Activated naive CD8-positive, alpha-beta T cell (primary cell): ENCODE data around the gene TNF.
"Not testable (repeated sequence)": the region's sequence is repeated elsewhere in the genome, so short reads cannot be mapped to it uniquely, and the experiment has no call there.

Experiments used
- H3K27ac Mint-ChIP-seq: one replicate; pipeline ENCODE4 v1.8.0; 2021; ENCODE audit warnings: mixed read lengths
- H3K27me3 Mint-ChIP-seq: one replicate; pipeline ENCODE4 v1.8.0; 2021; ENCODE audit warnings: mixed read lengths
- H3K36me3 Mint-ChIP-seq: one replicate; pipeline ENCODE4 v1.8.0; 2021; ENCODE audit warnings: mixed read lengths
- H3K4me1 Mint-ChIP-seq: one replicate; pipeline ENCODE4 v1.8.0; 2021; ENCODE audit warnings: low read depth, mixed read lengths
- H3K4me3 Mint-ChIP-seq: one replicate; pipeline ENCODE4 v1.8.0; 2021; ENCODE audit warnings: mild to moderate bottlenecking, mixed read lengths
- H3K9me3 Mint-ChIP-seq: one replicate; pipeline ENCODE4 v1.8.0; 2021; ENCODE audit warnings: low read depth, mixed read lengths

Gene TNF

GRCh38 chr6:31586008-31586407, 10.6 kb downstream of the TNF start, which contains the start of gene LST1:
LST1 (plus strand) TSS chr6:31586277; CDS start chr6:31587300, 1,023 bp downstream.
- H3K27me3 Mint-ChIP-seq, result no peaks in the 10 kb centered on the region
- H3K4me1 Mint-ChIP-seq, result peaks cover 62% of the 10 kb centered on the region
- peak within 1 kb of the TSS; percentile 91 for H3K27ac Mint-ChIP-seq
- peaks cover 4% of the 10 kb centered on the region for H3K36me3 Mint-ChIP-seq
- H3K4me3 Mint-ChIP-seq, result peak within 1 kb of the TSS; percentile 82
- H3K9me3 Mint-ChIP-seq, result no peaks in the 10 kb centered on the region

- Mint-ChIP-seq H3K36me3 (peaks cover 4% of the 10 kb centered on the region), H3K27ac (peak overlapping the region; percentile 91), H3K9me3 (no peaks in the 10 kb centered on the region), H3K4me1 (peaks cover 61% of the 10 kb centered on the region), H3K27me3 (no peaks in the 10 kb centered on the region), H3K4me3 (peak overlapping the region; percentile 82)
These were observed 11.4 kb downstream of the TNF start for GRCh38 chr6:31586599-31587281.

- no peaks in the 10 kb centered on the region for H3K27me3 Mint-ChIP-seq
- peaks cover 62% of the 10 kb centered on the region for H3K4me1 Mint-ChIP-seq
- H3K36me3 Mint-ChIP-seq, result peaks cover 2% of the 10 kb centered on the region
- peak overlapping the region; percentile 83 for H3K4me3 Mint-ChIP-seq
- peak overlapping the region; percentile 97 for H3K27ac Mint-ChIP-seq
- no peaks in the 10 kb centered on the region for H3K9me3 Mint-ChIP-seq
These were observed 12.7 kb downstream of the TNF start for GRCh38 chr6:31587791-31588777.

GRCh38 chr6:31588871-31589650, 13.7 kb downstream of the TNF start:
- peaks cover 61% of the 10 kb centered on the region for H3K4me1 Mint-ChIP-seq

GRCh38 chr6:31590691-31591090, 15.3 kb downstream of the TNF start:
- not testable (repeated sequence) for H3K9me3 Mint-ChIP-seq, H3K36me3 Mint-ChIP-seq, H3K4me3 Mint-ChIP-seq, H3K27me3 Mint-ChIP-seq, H3K27ac Mint-ChIP-seq
- peaks cover 55% of the 10 kb centered on the region for H3K4me1 Mint-ChIP-seq

More at GRCh38 chr6:31588871-31589650, 13.7 kb downstream of the TNF start:
- no peaks in the 10 kb centered on the region for H3K27me3 Mint-ChIP-seq
- no peaks in the 10 kb centered on the region for H3K9me3 Mint-ChIP-seq
- peak overlapping the region; percentile 3 for H3K4me3 Mint-ChIP-seq
- peak overlapping the region; percentile 68 for H3K27ac Mint-ChIP-seq
- peaks cover 2% of the 10 kb centered on the region for H3K36me3 Mint-ChIP-seq

- no peaks in the 10 kb centered on the region for H3K9me3 Mint-ChIP-seq
- no peaks in the 10 kb centered on the region for H3K27me3 Mint-ChIP-seq
- H3K4me3 Mint-ChIP-seq, result peak overlapping the region; percentile 68
- peak overlapping the region; percentile 76 for H3K27ac Mint-ChIP-seq
- H3K4me1 Mint-ChIP-seq, result peaks cover 51% of the 10 kb centered on the region
- H3K36me3 Mint-ChIP-seq, result peaks cover 2% of the 10 kb centered on the region
These were observed 17.0 kb downstream of the TNF start for GRCh38 chr6:31592396-31592771.

GRCh38 chr6:31597006-31597405, 21.6 kb downstream of the TNF start:
- Mint-ChIP-seq H3K27ac (peak overlapping the region; percentile 79), H3K4me3 (peak overlapping the region; percentile 20), H3K9me3 (no peaks in the 10 kb centered on the region), H3K4me1 (peaks cover 43% of the 10 kb centered on the region), H3K27me3 (no peaks in the 10 kb centered on the region), H3K36me3 (no peaks in the 10 kb centered on the region)

DNA sequence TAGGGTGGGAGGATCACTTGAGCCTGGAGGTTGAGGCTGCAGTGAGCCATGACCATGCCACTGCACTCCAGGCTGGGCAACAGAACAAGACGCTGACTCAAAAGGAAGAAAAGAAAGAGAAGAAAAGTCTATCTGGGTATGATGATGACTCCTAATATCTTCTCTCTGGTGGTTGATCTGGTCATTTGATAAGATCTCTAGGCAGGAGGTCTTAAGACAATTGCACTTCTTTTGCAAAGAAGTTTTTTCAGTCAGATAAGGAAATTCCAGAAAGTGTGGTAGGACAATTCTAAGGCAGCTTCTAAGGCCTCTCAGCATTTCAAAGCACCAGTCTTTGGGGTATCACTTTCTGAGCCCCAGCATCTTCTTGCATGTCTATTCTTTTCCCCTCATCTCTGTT, 32.0 kb downstream of the TNF start:
- H3K9me3 Mint-ChIP-seq, result no peaks in the 10 kb centered on the region
- H3K36me3 Mint-ChIP-seq, result no peaks in the 10 kb centered on the region
- no peak overlapping the region for H3K4me3 Mint-ChIP-seq
- no peaks in the 10 kb centered on the region for H3K4me1 Mint-ChIP-seq
- H3K27ac Mint-ChIP-seq, result no peak overlapping the region
- H3K27me3 Mint-ChIP-seq, result no peaks in the 10 kb centered on the region

- Mint-ChIP-seq H3K27ac (no peak overlapping the region), H3K36me3 (no peaks in the 10 kb centered on the region), H3K4me3 (no peak overlapping the region), H3K9me3 (no peaks in the 10 kb centered on the region), H3K4me1 (peaks cover 7% of the 10 kb centered on the region), H3K27me3 (no peaks in the 10 kb centered on the region)
These were observed 34.4 kb downstream of the TNF start for GRCh38 chr6:31609519-31610406.

DNA sequence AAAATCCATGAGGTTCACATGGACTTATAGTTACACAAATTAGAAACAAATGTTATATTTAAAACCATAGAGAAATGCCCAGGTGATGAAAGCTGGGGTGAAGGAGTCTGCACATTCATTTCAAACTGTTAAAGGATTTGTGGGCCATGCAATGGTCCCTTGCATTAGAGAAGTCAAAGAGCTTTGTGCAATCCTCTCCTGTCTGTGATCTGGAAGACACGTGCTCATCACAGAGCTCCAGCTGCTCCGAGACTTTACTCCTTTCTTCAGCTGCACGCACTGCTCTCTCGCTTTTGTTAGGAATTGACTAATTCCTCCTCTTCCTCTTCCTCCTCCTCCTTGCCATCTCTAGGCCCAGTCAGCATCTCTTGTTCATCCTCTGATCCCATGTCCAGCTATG, 35.6 kb downstream of the TNF start:
- Mint-ChIP-seq H3K27me3 (no peaks in the 10 kb centered on the region), H3K4me3 (no peak overlapping the region), H3K27ac (no peak overlapping the region), H3K36me3 (no peaks in the 10 kb centered on the region), H3K9me3 (no peaks in the 10 kb centered on the region), H3K4me1 (peaks cover 19% of the 10 kb centered on the region)

- peaks cover 38% of the 10 kb centered on the region for H3K4me1 Mint-ChIP-seq
- H3K36me3 Mint-ChIP-seq, result no peaks in the 10 kb centered on the region
- peak overlapping the region; percentile 22 for H3K27ac Mint-ChIP-seq
- no peak overlapping the region for H3K4me3 Mint-ChIP-seq
- no peaks in the 10 kb centered on the region for H3K9me3 Mint-ChIP-seq
- no peaks in the 10 kb centered on the region for H3K27me3 Mint-ChIP-seq
These were observed 38.8 kb downstream of the TNF start for GRCh38 chr6:31614075-31614619.

- Mint-ChIP-seq H3K36me3 (peaks cover 2% of the 10 kb centered on the region), H3K27me3 (no peaks in the 10 kb centered on the region), H3K27ac (peak within 1 kb of the TSS; percentile 97), H3K4me1 (peaks cover 42% of the 10 kb centered on the region), H3K9me3 (no peaks in the 10 kb centered on the region), H3K4me3 (peak within 1 kb of the TSS; percentile 89)
These were observed 39.6 kb downstream of the TNF start, which contains the start of gene AIF1 for GRCh38 chr6:31614684-31615578. AIF1 (plus strand) TSS chr6:31615234; CDS start chr6:31615330, 96 bp downstream.

GRCh38 chr6:31615748-31616147, 40.4 kb downstream of the TNF start:
- peaks cover 44% of the 10 kb centered on the region for H3K4me1 Mint-ChIP-seq
- peaks cover 2% of the 10 kb centered on the region for H3K36me3 Mint-ChIP-seq
- peak overlapping the region; percentile 89 for H3K4me3 Mint-ChIP-seq
- H3K27ac Mint-ChIP-seq, result peak overlapping the region; percentile 97
- H3K27me3 Mint-ChIP-seq, result no peaks in the 10 kb centered on the region
- no peaks in the 10 kb centered on the region for H3K9me3 Mint-ChIP-seq
